Stimulated activated naive CD8-positive, alpha-beta T cell treated with anti-CD3 and anti-CD28 coated beads, Interleukin-15, amount 100 ng/mL, for 72 hours (primary cell): Measurements from ENCODE around the gene NXNL1.
A peak's percentile ranks its signal among the peaks of the same experiment; 100 is the strongest.

Source experiments
- ATAC-seq: fragments of 150-1000 bp; cut with Tn5 transposase; 2 replicates; pipeline ENCODE4 v1.10.0; 2021; ENCODE audit warnings: mild to moderate bottlenecking, moderate library complexity
- DNase-seq, 2 donors: peaks; one replicate each; pipeline ENCODE4 v3.0.0; 2021 to 2022
- H3K27ac Mint-ChIP-seq, 2 donors: one replicate each; pipeline ENCODE4 v1.8.0; 2022; ENCODE audit warnings: mild to moderate bottlenecking in 2 of 2, mixed read lengths in 2 of 2, moderate library complexity in 2 of 2
- H3K27me3 Mint-ChIP-seq: one replicate; pipeline ENCODE4 v1.8.0; 2022; ENCODE audit warnings: mixed read lengths
- H3K4me1 Mint-ChIP-seq: one replicate; pipeline ENCODE4 v1.8.0; 2022; ENCODE audit warnings: mild to moderate bottlenecking, mixed read lengths
- H3K4me3 Mint-ChIP-seq, 2 donors: one replicate each; pipeline ENCODE4 v1.8.0; 2022; ENCODE audit warnings: mild to moderate bottlenecking in 2 of 2, mixed read lengths in 2 of 2, moderate library complexity in 1 of 2
- H3K9me3 Mint-ChIP-seq, 2 donors: one replicate each; pipeline ENCODE4 v1.8.0; 2022; ENCODE audit warnings: mixed read lengths in 2 of 2

Gene NXNL1

GRCh38 chr19:17450264-17451075 lies 10.3 kb downstream of the NXNL1 start:
- peaks cover 0 to 6% of the 10 kb centered on the region in 2 donors for H3K9me3 Mint-ChIP-seq
- ATAC-seq (peak; percentile 79), DNase-seq (peak in 1 of 2 donors; percentile 51)
- peak overlapping the region; percentile 5 to 35 for H3K4me3 Mint-ChIP-seq
- H3K4me1 Mint-ChIP-seq, result peaks cover 37% of the 10 kb centered on the region
- peaks cover 42% of the 10 kb centered on the region for H3K27me3 Mint-ChIP-seq
- peak overlapping the region in 1 of 2 donors; percentile 60 for H3K27ac Mint-ChIP-seq

DNA sequence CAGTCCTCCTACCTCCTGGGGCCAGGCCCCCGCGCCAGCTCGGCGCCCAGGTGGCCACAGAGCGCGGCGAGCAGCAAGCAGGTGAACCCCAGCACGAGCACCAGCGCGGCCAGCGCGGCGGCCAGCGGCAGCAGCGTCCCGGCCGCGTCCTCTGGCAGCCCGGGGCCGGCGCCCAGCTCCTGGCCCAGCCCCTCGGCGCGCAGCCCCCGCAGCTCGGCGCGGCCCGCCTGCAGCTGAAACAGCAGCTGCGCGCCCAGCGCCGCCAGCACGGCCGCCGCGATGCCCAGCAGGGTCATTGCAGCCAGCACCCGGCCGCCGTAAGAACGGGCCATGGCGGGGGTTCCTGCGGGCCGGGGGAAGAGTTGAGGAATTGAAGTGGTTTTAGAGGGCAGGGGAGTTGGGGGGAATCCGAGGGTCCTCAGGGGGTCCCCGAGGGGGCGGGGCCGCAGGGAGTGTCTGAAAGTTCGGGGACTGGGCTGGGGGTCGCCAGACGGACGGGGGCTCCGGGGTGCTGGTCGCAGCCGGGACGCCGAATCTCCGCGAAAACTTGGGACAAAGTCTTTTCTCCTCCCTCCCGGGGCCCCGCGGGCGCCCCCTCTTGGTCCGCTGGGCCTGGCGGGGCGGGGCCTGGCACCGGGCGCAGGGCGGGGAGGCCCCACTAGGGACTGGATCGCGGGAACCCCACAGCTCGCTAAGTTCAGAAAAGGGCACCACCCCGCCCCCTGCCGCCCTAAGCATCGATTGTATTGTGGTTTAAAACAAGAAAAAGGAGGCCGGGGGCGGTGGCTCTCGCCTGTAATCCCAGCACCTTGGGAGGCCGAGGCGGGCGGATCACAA lies 12.4 kb downstream of the NXNL1 start, which contains the start of gene TMEM221:
Gene TMEM221 (minus strand): TSS at position 538 of the 837 bp plus-strand sequence. CDS start 206 bp downstream, at position 332.
- Mint-ChIP-seq H3K4me3 (peak within 1 kb of the TSS; percentile 14 to 71), H3K4me1 (peaks cover 19% of the 10 kb centered on the region), H3K27ac (peak within 1 kb of the TSS in 1 of 2 donors; percentile 3), H3K27me3 (peaks cover 21% of the 10 kb centered on the region), H3K9me3 (peaks cover 0 to 3% of the 10 kb centered on the region in 2 donors)
- ATAC-seq (peak; percentile 81), DNase-seq (peak; percentile 53 to 60)

- ATAC-seq, result no peak
- H3K9me3 Mint-ChIP-seq, result no peaks in the 10 kb centered on the region
Observed at GRCh38 chr19:17447704-17448130, 13.0 kb downstream of the NXNL1 start.

GRCh38 chr19:17445526-17446165 lies 15.1 kb downstream of the NXNL1 start:
- H3K4me1 Mint-ChIP-seq, result peaks cover 10% of the 10 kb centered on the region
- no peak overlapping the region for H3K4me3 Mint-ChIP-seq
- H3K9me3 Mint-ChIP-seq, result no peaks in the 10 kb centered on the region
- ATAC-seq, result no peak
- H3K27ac Mint-ChIP-seq, result no peak overlapping the region
- no peak for DNase-seq
- peaks cover 18% of the 10 kb centered on the region for H3K27me3 Mint-ChIP-seq

More at GRCh38 chr19:17447704-17448130, 13.0 kb downstream of the NXNL1 start:
- H3K4me1 Mint-ChIP-seq, result peaks cover 16% of the 10 kb centered on the region
- DNase-seq, result no peak
- H3K4me3 Mint-ChIP-seq, result peak overlapping the region; percentile 14 to 18
- H3K27ac Mint-ChIP-seq, result no peak overlapping the region
- peaks cover 18% of the 10 kb centered on the region for H3K27me3 Mint-ChIP-seq

- Mint-ChIP-seq H3K4me3 (no peak overlapping the region), H3K4me1 (no peaks in the 10 kb centered on the region), H3K27me3 (no peaks in the 10 kb centered on the region), H3K27ac (no peak overlapping the region), H3K9me3 (no peaks in the 10 kb centered on the region)
- peak; percentile 79 for ATAC-seq
- DNase-seq, result peak; percentile 41 to 42
Observed at GRCh38 chr19:17441241-17442021, 19.3 kb downstream of the NXNL1 start.

DNA sequence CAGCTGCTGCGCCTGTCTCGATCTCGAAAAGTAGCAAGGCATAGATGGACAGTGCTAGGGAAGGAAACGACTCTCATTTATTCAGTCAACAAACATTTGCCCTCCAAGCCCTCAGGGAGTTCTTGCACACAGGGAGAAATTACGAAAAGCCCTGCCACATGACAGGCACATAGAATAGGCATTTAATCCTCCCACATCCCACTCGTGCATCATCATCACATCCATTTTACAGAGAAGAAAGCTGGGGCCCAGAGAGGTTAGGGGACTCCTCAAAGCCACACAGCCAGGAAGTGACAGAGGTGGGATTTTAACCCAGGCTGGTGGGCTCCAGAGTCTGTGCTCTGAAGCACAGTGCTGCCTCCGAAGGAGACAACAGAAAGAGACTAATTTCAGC lies 23.9 kb downstream of the NXNL1 start:
- DNase-seq (no peak), ATAC-seq (no peak)
- H3K27me3 Mint-ChIP-seq, result no peaks in the 10 kb centered on the region
- no peak overlapping the region for H3K27ac Mint-ChIP-seq
- no peaks in the 10 kb centered on the region for H3K4me1 Mint-ChIP-seq
- H3K4me3 Mint-ChIP-seq, result no peak overlapping the region
- no peaks in the 10 kb centered on the region for H3K9me3 Mint-ChIP-seq

DNA sequence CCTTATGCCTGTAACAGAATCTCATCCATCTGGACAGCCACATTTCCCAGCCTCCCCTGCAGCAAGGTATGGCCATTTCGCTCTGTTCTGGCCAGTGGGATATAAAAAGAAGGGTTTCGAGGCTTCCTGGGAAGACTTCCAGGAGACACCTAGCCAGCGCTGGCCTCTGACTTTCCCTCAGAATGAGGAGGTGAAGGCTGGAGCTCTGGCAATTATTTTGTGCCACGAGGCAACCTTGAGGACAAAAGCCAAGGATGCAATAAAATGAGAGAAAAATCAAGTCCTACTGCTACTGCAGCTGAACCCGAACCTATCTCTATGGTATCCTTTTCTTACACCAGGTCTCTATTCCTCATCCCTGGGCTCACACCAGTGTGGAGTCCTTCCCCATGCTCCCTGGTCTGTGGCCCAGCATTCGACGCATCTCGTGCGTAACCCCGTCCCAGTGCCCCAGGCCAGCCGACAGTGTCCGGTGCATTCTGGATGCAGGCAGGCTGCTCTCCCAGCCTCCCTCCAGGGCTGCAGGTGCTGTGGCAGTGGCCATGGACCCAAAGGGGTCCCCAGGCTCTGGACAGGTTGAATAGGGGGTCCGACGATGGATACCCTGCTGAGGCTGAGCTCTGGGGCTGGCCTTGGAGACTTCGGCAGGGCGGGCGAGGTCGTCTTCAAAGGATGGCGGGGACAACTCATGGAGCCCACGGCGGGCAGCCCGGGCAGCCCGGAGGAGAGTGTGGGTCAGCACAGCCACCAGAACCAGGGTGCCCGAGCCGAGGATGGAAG lies 24.4 kb downstream of the NXNL1 start:
- H3K27ac Mint-ChIP-seq, result no peak overlapping the region
- H3K27me3 Mint-ChIP-seq, result no peaks in the 10 kb centered on the region
- no peak for DNase-seq
- no peaks in the 10 kb centered on the region for H3K4me1 Mint-ChIP-seq
- ATAC-seq, result no peak
- H3K9me3 Mint-ChIP-seq, result no peaks in the 10 kb centered on the region
- no peak overlapping the region for H3K4me3 Mint-ChIP-seq

GRCh38 chr19:17435218-17435617 lies 25.5 kb downstream of the NXNL1 start:
- no peaks in the 10 kb centered on the region for H3K4me1 Mint-ChIP-seq
- no peak overlapping the region for H3K4me3 Mint-ChIP-seq
- ATAC-seq, result no peak
- H3K9me3 Mint-ChIP-seq, result no peaks in the 10 kb centered on the region
- H3K27me3 Mint-ChIP-seq, result no peaks in the 10 kb centered on the region
- no peak for DNase-seq
- H3K27ac Mint-ChIP-seq, result no peak overlapping the region

DNA sequence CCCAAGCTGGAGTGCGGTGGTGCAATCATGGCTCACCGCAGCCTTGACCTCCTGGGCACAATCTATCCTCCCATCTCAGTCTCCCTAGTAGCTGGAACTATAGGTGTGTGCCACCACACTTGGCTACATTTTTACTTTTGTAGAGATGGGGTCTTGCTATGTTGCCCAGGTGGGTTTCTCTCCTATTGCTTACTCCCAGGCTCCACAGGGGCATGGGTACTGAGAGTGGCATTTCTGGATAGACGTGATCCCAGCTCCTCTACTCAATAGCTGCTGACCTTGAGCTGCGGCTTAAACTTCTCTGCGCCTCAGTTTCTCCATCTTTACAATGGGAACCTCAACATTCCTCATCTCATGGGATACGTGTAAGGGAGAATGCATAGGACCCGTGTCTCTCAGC lies 29.3 kb downstream of the NXNL1 start:
- no peaks in the 10 kb centered on the region for H3K27me3 Mint-ChIP-seq
- no peak overlapping the region for H3K27ac Mint-ChIP-seq
- no peaks in the 10 kb centered on the region for H3K4me1 Mint-ChIP-seq
- no peaks in the 10 kb centered on the region for H3K9me3 Mint-ChIP-seq
- DNase-seq (no peak), ATAC-seq (no peak)
- no peak overlapping the region for H3K4me3 Mint-ChIP-seq

DNA sequence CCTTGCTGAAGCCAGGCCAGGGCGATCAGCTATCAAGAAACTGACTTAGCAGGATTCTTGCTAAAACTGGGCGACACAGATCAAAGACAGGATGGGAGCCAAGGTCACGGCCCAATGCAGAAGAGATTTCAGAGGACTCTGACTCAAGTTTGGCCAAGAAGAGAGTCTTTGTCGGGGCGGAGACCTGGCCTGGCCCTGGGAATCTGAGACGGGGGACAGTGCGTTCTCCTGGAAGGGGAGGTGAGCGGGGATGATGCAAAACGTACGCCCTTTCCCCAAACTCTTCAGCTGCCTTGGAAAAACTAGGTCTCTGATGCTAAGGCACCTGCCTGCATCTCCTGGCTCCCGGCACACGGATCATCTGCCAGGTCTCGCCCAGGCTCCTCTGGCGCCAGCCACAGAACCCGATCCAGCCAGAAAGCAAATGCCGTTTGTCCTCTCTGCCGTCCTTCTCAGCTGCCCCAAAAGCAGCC lies 31.0 kb downstream of the NXNL1 start:
- peaks cover 8% of the 10 kb centered on the region for H3K4me1 Mint-ChIP-seq
- H3K4me3 Mint-ChIP-seq, result no peak overlapping the region
- no peaks in the 10 kb centered on the region for H3K27me3 Mint-ChIP-seq
- no peak for ATAC-seq
- DNase-seq, result no peak
- H3K9me3 Mint-ChIP-seq, result no peaks in the 10 kb centered on the region
- no peak overlapping the region for H3K27ac Mint-ChIP-seq

DNA sequence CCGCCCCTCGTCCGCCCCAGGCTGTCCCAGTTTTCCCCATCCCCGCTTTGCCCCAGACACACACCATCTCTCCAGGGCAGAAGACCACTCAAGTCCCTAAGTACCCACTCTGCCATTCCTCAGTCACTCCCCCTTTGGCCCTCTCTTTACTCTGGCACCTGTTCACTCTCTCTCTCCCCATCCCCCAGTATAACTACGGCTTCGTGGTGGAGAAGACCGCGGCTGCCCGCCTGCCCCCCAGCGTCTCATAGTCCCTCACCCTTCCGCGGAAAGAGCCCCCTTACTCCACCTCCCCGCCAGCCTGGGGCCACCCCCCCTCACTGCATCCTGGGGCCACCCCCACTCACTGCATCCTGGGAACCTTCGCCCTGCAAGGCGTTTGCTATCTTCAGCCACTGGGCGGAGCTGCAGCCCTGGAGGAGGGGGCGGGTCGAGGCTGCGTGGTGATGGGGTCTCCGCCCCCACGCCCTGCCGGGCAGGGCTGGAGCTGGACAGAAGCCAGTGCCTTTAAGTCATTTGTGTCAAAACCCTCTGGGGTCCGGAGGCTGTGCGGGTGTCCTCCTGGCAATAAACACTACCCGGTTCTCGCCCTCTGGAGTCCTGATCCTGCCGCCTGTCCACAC lies 35.9 kb downstream of the NXNL1 start:
- peak in 1 of 2 donors; percentile 28 for DNase-seq
- H3K27me3 Mint-ChIP-seq, result no peaks in the 10 kb centered on the region

DNA sequence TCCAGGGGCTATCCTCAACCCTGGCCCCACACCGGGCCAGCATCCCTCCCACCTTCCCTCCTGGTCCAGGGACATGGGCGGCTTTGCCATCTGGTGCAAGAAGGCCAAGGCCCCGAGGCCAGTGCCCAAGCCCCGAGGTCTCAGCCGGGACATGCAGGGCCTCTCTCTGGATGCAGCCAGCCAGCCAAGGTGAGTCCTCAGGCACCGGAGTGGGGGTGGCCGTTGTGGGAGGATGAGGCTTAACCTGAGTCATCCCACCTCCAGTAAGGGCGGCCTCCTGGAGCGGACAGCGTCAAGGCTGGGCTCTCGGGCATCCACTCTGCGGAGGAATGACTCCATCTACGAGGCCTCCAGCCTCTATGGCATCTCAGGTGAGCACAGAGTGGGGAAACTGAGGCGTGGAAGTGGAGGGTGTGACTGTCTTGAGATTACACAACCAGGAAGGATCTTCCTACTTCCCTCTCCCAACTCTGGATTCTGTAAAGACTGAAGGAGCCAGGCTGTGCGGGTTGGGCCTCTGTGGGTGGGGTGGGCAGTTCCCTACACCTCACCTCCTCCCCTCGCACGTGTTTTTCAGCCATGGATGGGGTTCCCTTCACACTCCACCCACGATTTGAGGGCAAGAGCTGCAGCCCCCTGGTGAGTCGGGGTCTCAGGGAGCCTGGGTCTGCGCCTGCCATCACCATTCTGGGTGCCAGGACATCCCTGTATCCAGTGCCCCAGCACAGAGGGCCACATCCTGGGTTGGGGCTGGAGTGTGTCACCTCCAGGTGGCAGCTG lies 37.1 kb downstream of the NXNL1 start:
- Mint-ChIP-seq H3K9me3 (no peaks in the 10 kb centered on the region), H3K27ac (no peak overlapping the region), H3K4me1 (peaks cover 39% of the 10 kb centered on the region), H3K4me3 (no peak overlapping the region), H3K27me3 (no peaks in the 10 kb centered on the region)
- DNase-seq (no peak), ATAC-seq (no peak)

More for the DNA sequence above, 35.9 kb downstream of the NXNL1 start:
- ATAC-seq, result peak; percentile 48
- Mint-ChIP-seq H3K4me3 (peak overlapping the region in 1 of 2 donors; percentile 37), H3K9me3 (no peaks in the 10 kb centered on the region), H3K27ac (peak overlapping the region in 1 of 2 donors; percentile 68), H3K4me1 (peaks cover 28% of the 10 kb centered on the region)

DNA sequence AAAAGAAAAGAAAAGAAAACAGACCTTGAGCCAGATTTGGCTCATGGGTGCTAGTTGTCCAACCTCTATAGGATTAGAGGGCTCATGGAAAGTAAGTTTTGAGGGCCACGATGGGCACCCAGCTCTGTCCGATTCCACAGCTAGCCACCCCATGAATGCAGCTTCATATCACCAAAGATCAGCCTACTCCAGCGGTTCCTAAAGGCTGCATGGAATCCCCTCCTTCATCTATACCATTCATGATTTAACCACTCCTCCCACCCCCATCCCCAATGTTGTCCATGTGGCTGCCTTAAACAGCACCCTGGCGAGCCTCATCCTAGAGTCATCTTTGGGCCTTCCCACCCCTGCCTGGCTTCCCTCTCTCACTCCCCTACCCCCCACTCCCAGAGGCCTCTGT lies 38.8 kb downstream of the NXNL1 start:
- H3K4me1 Mint-ChIP-seq, result peaks cover 40% of the 10 kb centered on the region
- H3K4me3 Mint-ChIP-seq, result no peak overlapping the region
- H3K27ac Mint-ChIP-seq, result no peak overlapping the region
- no peak for DNase-seq
- H3K9me3 Mint-ChIP-seq, result no peaks in the 10 kb centered on the region
- no peaks in the 10 kb centered on the region for H3K27me3 Mint-ChIP-seq
- no peak for ATAC-seq
